RKO (cell line): ENCODE results near the gene SLC25A18.
"Not testable (repeated sequence)": the region's sequence is repeated elsewhere in the genome, so short reads cannot be mapped to it uniquely, and the experiment has no call there.

Source experiments
- DNase-seq: peaks from one replicate; pipeline ENCODE4 v3.0.0-alpha.2; 2016; ENCODE audit warnings: low spot score

SLC25A18 gene

DNA sequence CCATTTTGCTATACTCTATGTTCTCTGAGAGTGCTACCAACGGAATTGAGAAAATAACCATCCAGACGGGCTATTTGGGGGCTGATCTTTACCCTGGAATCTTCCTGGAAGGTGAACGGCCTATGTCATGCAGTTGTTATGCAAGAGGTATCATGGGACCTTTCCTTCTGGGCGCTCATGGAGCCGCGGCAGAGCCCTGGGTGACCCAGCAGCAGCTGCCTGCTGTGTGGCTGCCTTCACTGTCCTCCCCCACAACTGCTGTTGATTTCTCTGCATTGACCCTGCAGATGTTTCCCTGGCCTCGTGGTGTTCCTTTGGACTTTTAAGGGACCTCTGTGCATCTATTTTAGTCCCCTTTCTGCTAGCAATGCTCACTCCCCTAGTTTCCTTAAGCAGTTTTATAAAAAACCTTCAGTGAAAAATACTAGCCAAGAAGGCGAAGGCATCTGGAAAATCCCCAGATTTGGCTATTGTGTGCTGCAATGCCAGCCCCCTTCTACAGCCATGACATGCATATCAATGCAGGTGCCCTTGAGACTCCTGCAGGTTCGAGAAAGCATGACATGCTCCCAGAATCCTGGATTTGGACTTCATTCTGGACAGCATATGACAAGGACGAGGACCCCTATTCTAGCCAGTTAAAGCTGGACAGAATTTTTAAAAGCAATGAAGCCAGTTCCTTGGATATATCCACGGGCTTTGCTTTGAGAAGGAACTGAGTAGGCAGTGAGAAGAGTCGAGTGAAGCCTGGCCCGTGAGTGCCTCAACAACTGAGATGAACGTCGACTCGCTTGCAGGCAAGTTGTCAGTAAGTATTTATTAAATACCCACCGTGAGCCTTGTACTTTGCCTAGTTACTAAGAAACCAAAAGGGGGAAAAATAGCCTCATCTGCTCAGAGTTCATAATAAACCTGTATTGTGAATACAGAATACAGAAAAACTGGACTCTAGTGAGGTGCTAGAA, at the start of gene SLC25A18:
Gene SLC25A18 (plus strand): TSS at position 593 of the 965 bp plus-strand sequence. CDS start 16,447 bp downstream, outside the sequence.
- no peak for DNase-seq

- DNase-seq: no peak
These were observed 49.7 kb upstream of the SLC25A18 start for GRCh38 chr22:17513612-17514011.

DNA sequence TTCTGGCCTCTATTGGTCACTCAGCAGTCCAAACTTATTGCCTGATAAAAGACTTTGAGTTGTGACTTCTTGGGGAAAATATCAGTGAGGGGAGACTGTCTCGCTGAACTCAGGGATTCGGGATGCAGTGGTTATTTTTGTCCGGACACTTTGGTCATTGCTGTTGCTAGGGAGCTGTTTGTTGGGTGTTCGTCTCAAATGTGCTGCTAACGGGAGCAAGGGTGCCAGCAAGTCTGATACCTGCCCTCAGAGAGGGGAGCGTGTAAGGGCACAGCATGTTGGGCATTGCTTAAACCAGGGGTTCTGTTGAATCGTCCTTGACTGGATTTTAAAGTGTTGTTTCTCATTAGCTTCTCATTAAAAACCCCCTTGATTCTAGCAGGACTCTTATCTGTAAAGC, 49.2 kb upstream of the SLC25A18 start:
- no peak for DNase-seq

DNA sequence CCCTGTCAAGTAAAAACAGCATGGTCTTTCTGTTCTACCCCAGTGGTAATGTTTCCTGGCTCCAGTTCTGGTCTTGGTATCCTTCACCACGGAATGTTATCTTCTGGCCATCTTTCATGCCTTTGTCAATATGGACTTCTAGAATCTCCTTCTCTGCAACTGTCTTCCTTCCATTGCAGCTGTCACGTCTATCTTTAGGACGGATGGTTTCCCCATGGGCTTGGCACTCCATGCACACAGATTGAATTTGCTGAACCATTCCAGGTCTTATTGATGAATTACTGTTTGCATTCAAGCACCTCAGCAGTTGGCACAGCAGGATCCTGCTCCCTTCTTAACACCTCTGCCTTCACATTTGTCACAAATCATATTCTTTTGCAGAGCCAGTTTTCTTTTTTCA, 44.9 kb upstream of the SLC25A18 start:
- DNase-seq: no peak

DNA sequence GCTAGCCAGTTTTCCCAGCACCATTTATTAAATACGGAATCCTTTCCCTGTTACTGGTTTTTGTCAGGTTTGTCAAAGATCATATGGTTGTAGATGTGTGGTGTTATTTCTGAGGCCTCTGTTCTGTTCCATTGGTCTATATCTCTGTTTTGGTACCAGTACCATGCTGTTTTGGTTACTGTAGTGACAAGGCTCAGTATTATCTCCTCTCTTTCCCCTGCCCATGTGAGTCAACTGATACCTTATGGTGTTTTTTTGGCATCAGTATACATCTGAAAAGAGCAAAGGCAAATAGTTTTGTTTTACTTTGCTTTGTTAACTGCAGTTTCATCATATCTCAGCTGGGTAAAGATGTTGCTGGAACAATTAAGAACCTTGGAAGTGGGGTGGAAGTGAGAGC, 41.3 kb upstream of the SLC25A18 start:
- not testable (repeated sequence) for DNase-seq

- DNase-seq: no peak
These were observed 39.4 kb upstream of the SLC25A18 start for GRCh38 chr22:17523925-17524324.

DNA sequence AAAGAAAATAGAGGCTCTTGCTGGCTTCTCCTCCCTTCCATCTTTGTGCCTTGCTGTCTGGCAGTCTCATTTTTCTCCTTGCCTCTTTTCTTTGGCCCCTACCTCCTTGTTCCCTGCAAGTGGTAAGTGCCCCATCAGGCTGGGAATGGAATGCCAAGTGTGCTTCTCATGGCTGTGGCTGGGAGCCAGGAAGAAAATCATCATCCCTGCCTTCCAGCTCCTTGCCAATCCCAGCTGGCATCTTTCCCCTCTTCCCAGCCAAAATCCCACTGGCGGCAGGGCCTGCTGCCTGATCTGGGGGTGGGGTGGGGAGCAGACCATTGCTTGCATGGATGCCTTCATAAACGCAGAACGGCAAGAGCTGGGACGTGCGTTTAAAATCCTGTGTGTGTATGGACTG, 27.0 kb upstream of the SLC25A18 start:
- DNase-seq: no peak

DNA sequence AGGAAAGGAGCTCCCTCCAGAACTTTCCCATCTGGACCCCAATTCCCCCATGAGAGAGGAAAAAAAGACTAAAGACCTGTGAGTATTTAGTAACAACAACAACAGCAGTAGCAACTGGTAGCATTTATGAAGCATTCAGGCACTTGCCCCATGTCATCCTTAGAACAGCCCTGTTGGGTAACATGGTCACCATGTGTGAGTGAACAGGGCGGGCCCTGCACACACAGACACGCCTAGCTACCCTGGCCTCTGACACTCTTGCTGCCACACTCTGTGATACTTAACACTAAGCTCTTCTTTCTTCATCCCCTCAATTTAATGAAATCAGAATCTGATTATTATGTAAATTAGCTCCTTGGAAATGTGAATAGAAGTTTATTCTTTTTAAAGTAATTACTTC, 26.1 kb upstream of the SLC25A18 start:
- no peak for DNase-seq

DNA sequence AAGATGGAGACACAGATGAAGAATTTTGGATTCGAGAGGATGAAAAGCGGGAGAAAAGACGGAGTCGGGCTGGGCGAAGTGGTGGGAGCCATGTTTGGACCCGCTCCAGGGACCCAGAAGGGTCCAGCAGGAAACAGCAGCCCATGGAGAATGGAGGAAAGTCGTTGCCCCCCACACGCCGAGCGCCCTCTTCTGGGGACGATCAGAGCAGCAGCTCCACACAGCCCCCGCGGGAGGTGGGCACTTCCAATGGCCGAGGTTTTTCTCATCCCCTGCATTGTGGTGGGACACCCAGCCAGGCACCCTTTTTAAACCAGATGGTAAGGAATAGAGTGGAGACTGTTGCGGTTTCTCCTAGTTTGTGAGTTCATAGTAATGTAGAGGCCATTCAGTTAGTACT, 22.8 kb upstream of the SLC25A18 start:
- no peak for DNase-seq

GRCh38 chr22:17541476-17541875, 21.8 kb upstream of the SLC25A18 start:
- DNase-seq: no peak

GRCh38 chr22:17542452-17542851, 20.8 kb upstream of the SLC25A18 start:
- no peak for DNase-seq

DNA sequence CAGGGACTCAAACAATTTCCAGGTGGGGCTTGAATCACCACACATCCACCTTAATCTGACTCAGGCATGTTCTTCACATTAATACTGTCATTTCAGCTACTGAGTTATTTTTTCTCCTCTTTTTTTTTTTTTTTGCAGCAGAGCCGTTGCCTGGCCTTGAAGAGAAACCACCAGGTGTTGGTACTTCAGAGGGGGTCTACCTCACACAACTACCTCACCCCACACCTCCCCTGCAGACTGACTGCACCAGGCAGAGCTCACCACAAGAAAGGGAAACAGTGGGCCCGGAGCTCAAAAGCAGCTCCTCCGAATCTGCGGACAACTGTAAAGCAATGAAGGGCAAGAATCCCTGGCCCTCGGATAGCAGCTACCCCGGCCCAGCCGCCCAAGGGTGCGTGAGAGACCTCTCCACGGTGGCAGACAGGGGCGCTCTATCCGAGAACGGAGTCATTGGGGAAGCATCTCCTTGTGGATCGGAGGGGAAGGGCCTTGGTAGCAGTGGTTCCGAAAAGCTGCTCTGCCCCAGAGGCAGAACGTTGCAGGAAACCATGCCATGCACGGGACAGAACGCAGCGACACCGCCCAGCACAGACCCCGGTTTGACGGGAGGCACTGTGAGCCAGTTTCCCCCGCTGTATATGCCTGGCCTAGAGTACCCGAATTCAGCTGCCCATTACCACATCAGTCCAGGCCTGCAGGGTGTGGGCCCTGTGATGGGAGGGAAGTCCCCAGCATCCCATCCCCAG, 15.1 kb upstream of the SLC25A18 start:
- DNase-seq: no peak

DNA sequence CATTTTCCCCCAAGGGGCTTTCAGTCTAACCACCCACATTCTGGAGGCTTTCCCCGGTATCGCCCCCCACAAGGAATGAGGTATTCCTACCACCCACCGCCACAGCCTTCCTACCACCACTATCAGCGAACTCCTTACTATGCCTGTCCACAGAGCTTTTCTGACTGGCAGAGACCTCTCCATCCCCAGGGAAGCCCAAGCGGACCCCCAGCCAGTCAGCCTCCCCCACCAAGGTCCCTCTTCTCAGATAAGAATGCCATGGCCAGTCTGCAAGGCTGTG, 14.6 kb upstream of the SLC25A18 start:
- no peak for DNase-seq

DNA sequence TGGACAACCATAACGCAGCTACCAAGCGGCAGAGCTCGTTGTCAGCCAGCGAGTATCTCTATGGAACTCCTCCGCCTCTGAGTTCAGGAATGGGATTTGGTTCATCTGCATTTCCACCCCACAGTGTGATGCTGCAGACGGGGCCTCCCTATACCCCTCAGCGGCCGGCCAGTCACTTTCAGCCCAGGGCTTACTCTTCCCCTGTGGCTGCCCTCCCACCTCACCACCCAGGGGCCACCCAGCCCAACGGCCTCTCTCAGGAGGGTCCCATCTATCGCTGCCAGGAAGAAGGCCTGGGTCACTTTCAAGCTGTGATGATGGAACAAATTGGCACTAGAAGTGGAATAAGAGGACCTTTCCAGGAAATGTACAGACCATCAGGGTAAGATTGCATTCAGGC, 14.1 kb upstream of the SLC25A18 start:
- no peak for DNase-seq

GRCh38 chr22:17549655-17550054, 13.6 kb upstream of the SLC25A18 start:
- no peak for DNase-seq

DNA sequence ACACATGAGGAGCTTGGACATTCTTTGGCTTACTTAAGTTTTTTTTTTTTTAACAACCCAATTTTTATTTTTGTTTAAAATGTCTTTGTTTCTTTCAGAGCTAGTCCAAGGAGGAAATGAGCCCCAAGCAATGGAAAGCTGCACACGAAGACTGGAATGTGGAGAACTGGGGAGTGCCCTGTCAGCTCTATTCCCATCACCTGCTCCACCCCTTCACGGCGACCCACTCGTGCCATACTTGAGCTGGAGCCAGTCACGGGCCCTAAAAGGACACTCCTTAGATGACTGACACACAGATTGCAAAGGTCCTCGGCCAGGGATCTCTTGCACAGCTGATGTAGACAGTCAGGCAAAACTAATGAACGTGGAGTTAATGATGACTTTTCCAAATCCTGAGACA, 10.6 kb upstream of the SLC25A18 start:
- DNase-seq: no peak

- no peak for DNase-seq
These were observed 8.5 kb upstream of the SLC25A18 start for GRCh38 chr22:17554814-17555213.

DNA sequence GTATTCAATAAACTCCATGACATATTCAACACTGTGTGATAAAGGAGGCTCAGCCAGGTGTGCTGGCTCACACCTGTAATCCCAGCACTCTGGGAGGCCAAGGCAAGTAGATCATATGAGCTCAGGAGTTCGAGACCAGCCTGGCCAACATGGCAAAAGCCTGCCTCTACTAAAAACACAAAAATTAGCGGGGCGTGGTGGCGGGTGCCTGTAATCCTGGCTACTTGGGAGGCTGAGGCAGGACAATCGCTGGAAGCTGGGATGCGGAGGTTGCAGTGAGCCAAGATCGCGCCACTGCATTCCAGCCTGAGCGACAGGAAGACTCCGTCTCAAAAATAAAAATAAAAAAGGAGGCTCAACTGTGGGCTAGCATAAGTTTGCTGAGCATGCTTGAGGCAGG, 4.1 kb upstream of the SLC25A18 start:
- no peak for DNase-seq

- DNase-seq: no peak
These were observed 666 bp downstream of the SLC25A18 start for GRCh38 chr22:17563936-17564391.

DNA sequence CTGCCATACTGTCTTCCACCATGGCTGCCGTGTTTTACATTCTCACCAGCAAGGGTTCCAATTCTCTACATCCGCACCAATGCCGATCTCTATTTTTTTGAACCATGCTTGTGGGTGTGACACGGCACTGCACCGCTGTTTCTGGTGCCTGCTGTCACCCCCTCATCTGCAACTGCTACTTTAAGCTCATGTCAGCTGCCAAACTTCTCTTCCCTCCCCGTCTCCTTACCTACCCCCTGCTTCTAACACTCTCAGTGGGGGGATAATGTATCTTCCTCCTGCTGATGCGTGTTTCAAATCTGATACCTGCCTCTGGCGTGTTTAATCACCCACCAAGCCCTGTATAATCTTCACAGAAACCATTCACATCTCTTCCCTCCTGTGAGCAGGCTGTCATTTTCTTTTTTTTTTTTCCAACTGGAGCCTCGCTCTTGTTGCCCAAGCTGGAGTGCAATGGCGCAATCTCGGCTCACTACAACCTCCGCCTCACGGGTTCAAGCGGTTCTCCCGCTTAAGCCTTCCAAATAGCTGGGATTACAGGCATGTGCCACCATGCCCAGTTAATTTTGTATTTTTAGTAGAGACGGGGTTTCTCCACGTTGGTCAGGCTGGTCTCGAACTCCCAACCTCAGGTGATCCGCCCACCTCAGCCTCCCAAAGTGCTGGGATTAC, 2.9 kb downstream of the SLC25A18 start:
- not testable (repeated sequence) for DNase-seq

DNA sequence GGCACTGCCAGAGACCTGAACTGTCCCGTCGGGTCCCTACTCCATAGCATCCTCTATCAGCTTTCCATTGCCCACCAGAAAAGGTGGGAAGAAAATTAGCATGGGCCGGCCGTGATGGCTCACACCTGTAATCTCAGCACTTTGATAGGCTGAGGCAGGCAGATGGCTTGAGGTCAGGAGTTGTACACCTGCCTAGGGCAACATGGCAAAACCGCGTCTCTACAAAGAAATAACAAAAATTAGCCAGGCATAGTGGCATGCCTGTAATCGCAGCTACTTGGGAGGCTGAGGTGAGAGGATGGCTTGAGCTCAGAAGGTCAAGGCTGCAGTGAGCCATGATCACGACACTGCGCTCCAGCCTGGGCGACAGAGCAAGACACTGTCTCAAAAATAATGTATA, 3.5 kb downstream of the SLC25A18 start:
- DNase-seq: no peak

- DNase-seq: no peak
These were observed 6.7 kb downstream of the SLC25A18 start for GRCh38 chr22:17569971-17570511.
